Measurements from ENCODE around the gene QRICH2.

The QRICH2 gene

GRCh38 chr17:76292567-76292966 lies 15.5 kb downstream of the QRICH2 start:
- H3K9me2 ChIP-seq (replicated peaks; ENCODE audit: insufficient read depth, low read length): no peaks in the 10 kb centered on the region
- H3K4me2 ChIP-seq (ENCODE audit: low read depth, low read length, poor library complexity, severe bottlenecking): no peak overlapping the region
- H3K79me2 ChIP-seq (ENCODE audit: insufficient read depth, low read length): no peaks in the 10 kb centered on the region
- H3K36me3 ChIP-seq (ENCODE audit: low read length): no peaks in the 10 kb centered on the region
- H3K9me3 ChIP-seq (ENCODE audit: insufficient read depth, low read length): no peaks in the 10 kb centered on the region
- H3K4me3 ChIP-seq (ENCODE audit: insufficient read depth, low read length, poor library complexity, severe bottlenecking): no peak overlapping the region
- TF ChIP-seq EZH2phosphoT487 (conservative IDR thresholded peaks at IDR 0.05; ENCODE audit: low read length) (no peak), CTCF (IDR thresholded peaks at IDR 0.05; ENCODE audit: insufficient read depth, low read length, poor library complexity, severe bottlenecking) (no peak)
- H3K27ac ChIP-seq (ENCODE audit: low read depth, low read length): no peak overlapping the region
- no peaks in the 10 kb centered on the region for H3K27me3 ChIP-seq (ENCODE audit: low read length)
- no peaks in the 10 kb centered on the region for H4K20me1 ChIP-seq (ENCODE audit: low read depth, low read length)
- H3K9ac ChIP-seq (ENCODE audit: low read length): no peak overlapping the region
- H2AFZ ChIP-seq (ENCODE audit: low read depth, low read length, severe bottlenecking): no peak overlapping the region
- H3F3A ChIP-seq (ENCODE audit: insufficient read depth): no peaks in the 10 kb centered on the region

GRCh38 chr17:76281573-76282371 lies 26.3 kb downstream of the QRICH2 start:
- H3K36me3 ChIP-seq (ENCODE audit: low read length): no peaks in the 10 kb centered on the region
- no peaks in the 10 kb centered on the region for H3K27me3 ChIP-seq (ENCODE audit: low read length)
- H3F3A ChIP-seq (ENCODE audit: insufficient read depth): no peaks in the 10 kb centered on the region
- no peaks in the 10 kb centered on the region for H3K9me3 ChIP-seq (ENCODE audit: insufficient read depth, low read length)
- no peak overlapping the region for H3K9ac ChIP-seq (ENCODE audit: low read length)
- H2AFZ ChIP-seq (ENCODE audit: low read depth, low read length, severe bottlenecking): no peak overlapping the region
- TF ChIP-seq EZH2phosphoT487 (conservative IDR thresholded peaks at IDR 0.05; ENCODE audit: low read length) (no peak), CTCF (IDR thresholded peaks at IDR 0.05; ENCODE audit: insufficient read depth, low read length, poor library complexity, severe bottlenecking) (no peak)
- no peaks in the 10 kb centered on the region for H4K20me1 ChIP-seq (ENCODE audit: low read depth, low read length)
- no peak overlapping the region for H3K4me2 ChIP-seq (ENCODE audit: low read depth, low read length, poor library complexity, severe bottlenecking)
- H3K79me2 ChIP-seq (ENCODE audit: insufficient read depth, low read length): no peaks in the 10 kb centered on the region
- H3K4me3 ChIP-seq (ENCODE audit: insufficient read depth, low read length, poor library complexity, severe bottlenecking): no peak overlapping the region
- no peak overlapping the region for H3K27ac ChIP-seq (ENCODE audit: low read depth, low read length)
- no peaks in the 10 kb centered on the region for H3K9me2 ChIP-seq (replicated peaks; ENCODE audit: insufficient read depth, low read length)

- Histone ChIP-seq H3K9me3 (ENCODE audit: insufficient read depth, low read length) (no peaks in the 10 kb centered on the region), H3K9me2 (replicated peaks; ENCODE audit: insufficient read depth, low read length) (no peaks in the 10 kb centered on the region), H3K9ac (ENCODE audit: low read length) (no peak overlapping the region), H4K20me1 (ENCODE audit: low read depth, low read length) (no peaks in the 10 kb centered on the region), H3K27ac (ENCODE audit: low read depth, low read length) (no peak overlapping the region), H2AFZ (ENCODE audit: low read depth, low read length, severe bottlenecking) (no peak overlapping the region), H3K79me2 (ENCODE audit: insufficient read depth, low read length) (no peaks in the 10 kb centered on the region), H3K4me2 (ENCODE audit: low read depth, low read length, poor library complexity, severe bottlenecking) (no peak overlapping the region), H3K36me3 (ENCODE audit: low read length) (no peaks in the 10 kb centered on the region), H3K4me3 (ENCODE audit: insufficient read depth, low read length, poor library complexity, severe bottlenecking) (no peak overlapping the region), H3F3A (ENCODE audit: insufficient read depth) (no peaks in the 10 kb centered on the region), H3K27me3 (ENCODE audit: low read length) (no peaks in the 10 kb centered on the region)
- TF ChIP-seq CTCF (IDR thresholded peaks at IDR 0.05; ENCODE audit: insufficient read depth, low read length, poor library complexity, severe bottlenecking): no peak
- no peak for TF ChIP-seq EZH2phosphoT487 (conservative IDR thresholded peaks at IDR 0.05; ENCODE audit: low read length)
Observed at GRCh38 chr17:76280650-76281049, 27.4 kb downstream of the QRICH2 start.
